Tongue (tissue), 2 donors: ENCODE results near the gene KEAP1. TPM values are rescaled to one million over a fixed set of nuclear protein-coding genes. Genes with fewer than 3 reads are reported as not detected.

ENCODE experiments used
- DNase-seq: peaks from one replicate; pipeline ENCODE4 v3.0.0-alpha.2; 2015
- total RNA-seq: library from RNA; depleted of rRNA; stranded (reverse); fragments of >200 nt; gene quantifications from one replicate; pipeline ENCODE4 v1.2.3, GENCODE V29; 2014

Gene KEAP1
- total RNA-seq, 1 donor from 2014 or later = 67.5 TPM

GRCh38 chr19:10523135-10523636 lies 20.0 kb upstream of the KEAP1 start:
- DNase-seq = no peak

- no peak for DNase-seq
These were observed 18.5 kb upstream of the KEAP1 start for GRCh38 chr19:10521461-10522171.

GRCh38 chr19:10520652-10521318 lies 17.6 kb upstream of the KEAP1 start:
- DNase-seq = no peak

GRCh38 chr19:10519421-10519820 lies 16.3 kb upstream of the KEAP1 start:
- no peak for DNase-seq

GRCh38 chr19:10518444-10519361 lies 15.5 kb upstream of the KEAP1 start:
- DNase-seq = no peak

GRCh38 chr19:10517760-10518443 lies 14.7 kb upstream of the KEAP1 start:
- DNase-seq = no peak

GRCh38 chr19:10517361-10517759 lies 14.2 kb upstream of the KEAP1 start, which contains the start of gene S1PR5:
Gene S1PR5 (minus strand): TSS chr19:10517447. CDS start chr19:10515011, 2,436 bp downstream.
- no peak for DNase-seq

- DNase-seq = no peak
These were observed 13.6 kb upstream of the KEAP1 start for GRCh38 chr19:10516671-10517286.

- no peak for DNase-seq
These were observed 12.9 kb upstream of the KEAP1 start for GRCh38 chr19:10516064-10516385.

GRCh38 chr19:10514211-10515145 lies 11.3 kb upstream of the KEAP1 start:
- no peak for DNase-seq

- no peak for DNase-seq
These were observed 10.1 kb upstream of the KEAP1 start for GRCh38 chr19:10513223-10513622.

GRCh38 chr19:10510301-10510802 lies 7.2 kb upstream of the KEAP1 start:
- no peak for DNase-seq

- DNase-seq = no peak
These were observed 5.6 kb upstream of the KEAP1 start for GRCh38 chr19:10508707-10509106.

- DNase-seq = no peak
These were observed 4.9 kb upstream of the KEAP1 start for GRCh38 chr19:10508036-10508435.

- DNase-seq = peak; percentile 74
These were observed 2.5 kb upstream of the KEAP1 start for GRCh38 chr19:10505583-10506229.

GRCh38 chr19:10502524-10503001 lies 593 bp downstream of the KEAP1 start:
- peak; percentile 97 for DNase-seq

GRCh38 chr19:10501971-10502523 lies 1.1 kb downstream of the KEAP1 start:
- peak; percentile 70 for DNase-seq

GRCh38 chr19:10500247-10500592 lies 2.9 kb downstream of the KEAP1 start:
- no peak for DNase-seq

GRCh38 chr19:10499550-10500246 lies 3.5 kb downstream of the KEAP1 start:
- no peak for DNase-seq
